Stimulated activated CD4-positive, alpha-beta T cell treated with anti-CD3 and anti-CD28 coated beads, Interleukin-1b, Interleukin-23, amount 100 ng/mL, for 48 hours (primary cell): ENCODE results near the gene SLAMF8.

Experiments
- DNase-seq: peaks from one replicate; pipeline ENCODE4 v3.0.0-alpha.2; 2020

The SLAMF8 gene

DNA sequence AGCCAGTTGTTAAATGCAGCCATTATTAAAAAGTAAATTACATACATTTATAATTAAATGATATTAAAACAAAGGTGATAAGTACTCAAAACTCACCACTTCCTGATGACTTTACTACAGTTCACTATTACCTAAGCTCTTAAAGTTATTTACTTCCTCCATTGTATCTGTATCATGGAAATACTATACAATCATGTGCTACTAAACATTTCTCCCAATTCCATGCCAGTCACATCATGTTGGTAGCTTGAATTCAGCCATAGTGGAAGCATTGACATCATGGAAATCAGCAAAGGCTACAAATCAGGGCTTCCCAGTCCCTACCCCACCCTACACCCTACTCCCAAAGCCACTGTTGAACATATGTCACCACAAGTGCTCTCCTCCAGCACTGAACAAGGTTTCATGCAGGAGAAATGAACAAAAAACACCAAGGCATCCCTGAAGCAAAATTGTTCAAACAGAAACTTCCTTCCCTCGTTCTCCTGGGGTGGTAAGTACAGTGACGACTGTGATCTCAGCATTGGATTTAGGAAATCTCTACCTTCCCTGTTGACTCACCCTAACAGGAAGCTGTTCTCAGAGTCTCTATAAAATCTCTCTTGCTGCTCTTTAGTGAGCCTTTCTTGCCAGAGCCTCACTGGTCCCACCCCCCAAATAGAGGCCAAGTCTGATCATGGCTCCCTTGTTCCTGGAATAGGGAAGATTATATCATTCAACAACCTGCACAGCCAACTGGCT, 23.1 kb downstream of the SLAMF8 start:
- DNase-seq, result no peak

DNA sequence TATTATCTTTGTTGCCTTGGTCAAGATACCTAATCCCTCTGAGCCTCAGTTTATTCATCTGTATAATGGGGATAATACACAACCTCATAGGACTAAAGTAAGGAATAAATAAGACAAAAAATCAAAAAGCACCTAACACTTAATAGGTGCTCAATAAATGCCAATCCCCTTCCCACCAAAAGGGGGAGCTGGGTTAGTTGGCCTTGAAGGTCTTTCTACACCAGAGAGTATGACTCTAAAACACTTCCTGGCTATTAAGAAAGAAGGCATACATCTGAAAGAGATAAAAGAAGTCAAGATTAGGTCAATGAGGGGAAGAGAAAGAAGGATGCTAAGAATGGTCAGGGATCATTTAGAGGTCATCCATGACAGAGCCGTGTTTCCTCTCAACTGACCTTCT, 24.7 kb downstream of the SLAMF8 start:
- no peak for DNase-seq

DNA sequence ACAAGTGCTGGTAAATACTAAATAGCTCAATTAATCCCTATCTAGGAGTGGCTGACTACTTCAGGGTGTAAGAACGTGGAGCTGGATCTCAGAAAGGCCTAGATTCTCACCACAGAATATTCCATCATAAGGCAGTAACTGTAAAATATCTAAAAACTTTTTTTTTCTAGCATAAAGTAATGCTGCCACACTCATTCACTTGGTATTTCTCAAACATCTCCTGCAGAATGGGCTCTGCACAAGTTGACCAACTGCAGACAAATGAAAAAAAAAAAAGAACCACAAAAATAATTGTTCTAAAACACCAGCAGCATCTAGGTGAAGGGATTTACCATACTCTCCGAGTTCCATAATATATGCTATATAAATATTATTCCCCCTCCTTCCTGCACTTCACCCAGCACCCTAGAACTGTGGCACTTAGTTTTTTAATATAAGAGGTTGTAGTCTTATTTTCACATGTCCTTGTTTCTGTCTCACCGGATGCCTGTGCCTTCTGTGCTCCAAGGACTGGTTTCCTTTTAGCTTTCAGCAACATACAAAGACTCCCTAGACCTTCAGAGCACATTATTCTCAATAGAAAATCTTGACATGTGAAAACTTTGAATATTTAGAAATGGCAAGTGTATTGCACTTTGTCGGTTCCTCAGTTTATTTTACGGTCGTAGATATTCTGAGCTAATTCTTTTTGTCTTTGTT, 26.9 kb downstream of the SLAMF8 start:
- no peak for DNase-seq

DNA sequence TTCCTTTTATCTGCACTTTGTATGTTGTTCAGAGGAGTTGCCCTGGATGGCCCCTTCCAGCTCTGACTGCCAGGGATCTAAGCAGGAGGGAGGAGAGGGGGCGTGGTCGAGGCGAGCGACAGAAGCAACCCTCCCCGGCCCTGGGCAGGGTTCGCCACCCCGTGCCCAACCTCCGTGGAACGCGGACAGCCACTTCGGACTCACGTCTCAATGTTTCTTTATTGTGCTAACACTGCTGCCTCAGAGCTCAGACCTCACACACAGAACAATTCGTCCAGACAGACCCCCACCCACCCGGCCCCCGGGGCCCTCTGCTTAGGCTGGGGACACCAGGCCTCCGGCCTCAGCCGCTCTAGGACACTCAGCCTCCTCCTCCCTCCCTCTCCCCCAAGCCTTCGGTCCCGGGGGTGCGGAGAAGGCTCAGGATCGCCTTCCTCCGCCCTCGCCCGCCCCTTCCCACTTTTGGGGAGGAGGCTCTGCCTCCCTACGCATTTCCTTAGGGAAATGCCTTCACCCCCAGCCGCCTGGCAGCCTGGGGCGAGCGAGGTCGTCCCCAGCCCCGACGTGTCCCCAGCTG, 27.5 kb downstream of the SLAMF8 start:
- no peak for DNase-seq

DNA sequence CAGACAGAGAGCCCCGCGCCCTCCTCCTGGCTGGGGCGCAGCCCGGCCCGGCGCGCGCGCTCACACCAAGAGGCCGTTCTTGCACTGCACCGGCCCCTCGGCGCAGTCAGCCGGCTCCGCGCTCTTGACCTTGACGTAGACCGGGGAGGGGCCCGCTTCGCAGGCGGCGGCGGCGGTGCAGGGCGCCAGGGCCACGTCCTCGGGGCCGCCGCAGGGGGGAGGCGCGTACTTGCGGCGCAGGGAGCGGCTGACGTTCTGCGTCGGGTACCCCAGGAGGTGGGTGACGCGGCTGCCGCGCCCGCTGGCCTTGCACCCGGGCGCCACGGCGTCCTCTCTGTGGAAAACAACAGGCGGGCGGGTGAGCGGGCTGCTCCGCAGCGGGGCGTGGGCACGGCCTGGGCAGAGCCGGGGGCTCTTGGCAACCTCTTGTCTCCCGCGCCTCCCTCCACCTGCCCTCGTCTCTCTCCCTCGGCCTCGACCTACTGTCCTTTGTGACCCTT, 28.1 kb downstream of the SLAMF8 start:
- peak; percentile 80 for DNase-seq

DNA sequence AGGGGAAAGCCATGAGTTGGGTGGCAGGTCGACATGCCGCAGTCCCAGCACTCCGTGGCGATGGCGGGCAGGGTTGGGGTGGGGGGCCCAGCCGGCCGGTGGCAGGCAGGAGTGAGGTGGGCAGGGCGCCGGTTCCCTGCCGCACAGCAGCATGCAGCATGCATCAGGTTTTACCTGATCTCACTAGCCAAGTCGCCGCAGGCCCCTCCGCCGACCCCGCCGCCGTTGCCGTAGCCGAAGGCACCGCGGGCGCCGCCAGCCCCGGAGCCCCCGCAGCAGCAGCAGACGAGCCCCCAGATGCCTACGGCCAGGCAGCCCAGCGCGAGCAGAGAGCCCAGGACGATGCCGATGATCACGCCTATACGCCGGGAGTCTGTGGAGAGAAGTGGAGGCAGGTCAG, 29.0 kb downstream of the SLAMF8 start:
- no peak for DNase-seq

DNA sequence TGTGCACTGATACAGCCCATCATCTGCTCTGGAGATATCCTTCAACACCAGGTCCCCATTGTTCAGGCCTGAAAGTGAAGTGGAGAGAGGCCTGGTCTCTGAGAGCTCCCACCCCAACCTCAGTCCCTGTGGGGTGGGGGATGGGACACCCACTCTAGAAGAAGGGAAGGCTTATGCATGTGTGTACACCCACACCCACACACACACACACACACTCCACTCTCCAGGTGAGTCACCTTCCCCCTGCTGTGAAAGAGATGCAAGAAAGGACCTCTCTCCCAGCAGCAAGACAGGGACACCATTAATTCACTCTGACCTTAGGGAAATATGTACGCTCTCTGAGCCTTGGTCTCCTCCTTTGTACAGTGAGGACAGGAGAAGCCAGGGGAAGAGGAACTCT, 29.9 kb downstream of the SLAMF8 start:
- DNase-seq, result no peak

DNA sequence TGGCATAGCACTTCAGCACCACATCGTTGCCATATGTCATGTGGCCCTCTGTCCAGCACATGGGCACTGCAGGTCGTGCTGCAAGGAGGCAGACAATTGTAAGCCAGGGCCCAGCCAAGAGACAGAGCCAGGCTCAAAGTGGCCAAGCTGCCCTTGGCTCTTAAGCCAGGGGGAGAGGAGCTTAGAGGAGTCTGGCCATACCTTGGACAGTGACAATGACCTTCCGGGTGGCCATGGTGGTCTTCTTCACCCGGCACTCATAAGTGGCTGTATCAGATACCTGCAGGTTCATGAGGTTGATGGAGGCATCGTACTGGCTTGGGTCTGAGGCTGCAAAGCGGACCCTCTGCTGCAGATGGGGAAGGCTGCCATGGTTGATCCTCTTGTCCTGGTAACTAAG, 31.2 kb downstream of the SLAMF8 start:
- no peak for DNase-seq

DNA sequence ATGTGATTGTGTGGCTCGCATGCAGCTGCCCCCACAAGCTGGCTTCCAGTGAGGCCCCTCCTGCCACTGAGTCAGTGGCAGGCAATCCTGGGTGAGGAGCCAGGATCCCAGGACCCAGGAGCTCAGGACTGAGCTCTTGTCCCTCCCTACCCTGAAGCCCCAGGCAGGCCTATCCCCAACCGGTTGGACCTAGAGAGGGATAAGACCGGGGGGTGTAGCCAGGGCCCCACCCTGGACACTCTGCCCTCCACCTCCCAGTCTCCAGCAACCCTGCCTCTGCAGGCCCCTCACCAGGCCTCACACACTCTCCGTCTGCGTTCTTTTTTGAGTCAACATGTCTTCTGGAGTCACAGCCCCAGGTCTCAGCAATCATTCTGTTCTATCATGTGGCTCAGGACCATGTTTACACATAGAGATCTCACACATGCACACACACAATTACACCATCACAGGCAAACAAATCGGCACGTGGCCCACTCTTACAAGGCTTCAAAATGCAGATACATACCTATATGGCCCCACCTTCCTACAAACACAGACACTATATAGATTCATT, 33.2 kb downstream of the SLAMF8 start:
- DNase-seq, result no peak

DNA sequence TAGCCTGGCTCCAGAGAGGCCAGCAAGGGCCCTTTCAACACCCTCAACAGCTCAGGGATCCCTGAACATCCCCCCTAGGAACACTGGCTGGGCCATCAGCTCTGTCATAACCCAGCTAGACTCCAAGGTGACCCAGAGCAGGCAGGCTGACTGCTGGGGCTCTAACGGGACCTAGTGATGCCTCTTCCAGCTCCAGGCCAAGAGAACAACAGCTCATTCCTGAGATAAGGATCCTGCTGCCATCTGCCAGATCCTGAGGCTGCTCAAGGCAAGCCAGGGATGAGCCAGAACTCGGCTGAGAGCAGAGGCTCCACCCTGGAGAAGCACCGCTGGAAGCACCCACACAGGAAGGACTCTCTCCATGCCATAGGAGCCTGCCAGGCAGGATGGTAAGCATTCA, 33.8 kb downstream of the SLAMF8 start:
- DNase-seq, result no peak

DNA sequence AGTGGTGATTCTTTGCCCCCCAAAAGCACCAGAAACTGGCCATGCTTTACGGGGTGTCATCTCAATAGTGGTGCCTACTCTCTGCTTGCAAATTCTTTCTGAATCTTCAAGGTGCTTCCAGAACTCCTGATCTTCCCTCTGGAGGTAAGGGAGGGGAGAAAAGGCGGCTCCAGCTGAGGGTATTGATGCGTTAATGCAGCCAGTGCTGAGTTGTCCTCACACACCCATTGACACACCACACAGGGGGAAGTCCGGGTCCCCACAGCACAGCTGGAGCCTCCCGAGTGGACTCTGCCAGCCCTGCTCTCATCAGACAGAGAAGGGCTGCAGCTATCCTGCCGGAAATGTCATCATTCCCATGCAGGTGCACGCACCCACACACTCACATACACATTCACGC, 34.5 kb downstream of the SLAMF8 start:
- no peak for DNase-seq

DNA sequence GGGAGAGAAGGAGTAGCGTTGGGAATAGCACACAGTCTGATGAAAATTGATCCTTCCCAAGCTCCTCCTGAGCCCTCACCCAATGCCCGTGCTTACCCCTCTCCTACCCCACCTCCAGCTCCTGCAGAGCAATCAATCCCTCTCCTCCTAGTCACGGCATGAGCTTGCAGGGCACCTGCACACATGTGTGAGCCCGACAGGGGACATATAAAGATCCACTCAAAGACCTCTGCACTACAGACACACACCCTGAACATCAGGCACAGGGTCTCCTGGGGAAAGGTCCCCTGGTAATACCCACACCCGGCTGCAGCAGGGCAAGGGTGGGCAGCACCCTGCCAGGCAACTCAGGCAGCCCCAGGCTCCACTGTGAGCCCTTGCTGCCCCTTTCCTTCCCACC, 35.4 kb downstream of the SLAMF8 start:
- no peak for DNase-seq

DNA sequence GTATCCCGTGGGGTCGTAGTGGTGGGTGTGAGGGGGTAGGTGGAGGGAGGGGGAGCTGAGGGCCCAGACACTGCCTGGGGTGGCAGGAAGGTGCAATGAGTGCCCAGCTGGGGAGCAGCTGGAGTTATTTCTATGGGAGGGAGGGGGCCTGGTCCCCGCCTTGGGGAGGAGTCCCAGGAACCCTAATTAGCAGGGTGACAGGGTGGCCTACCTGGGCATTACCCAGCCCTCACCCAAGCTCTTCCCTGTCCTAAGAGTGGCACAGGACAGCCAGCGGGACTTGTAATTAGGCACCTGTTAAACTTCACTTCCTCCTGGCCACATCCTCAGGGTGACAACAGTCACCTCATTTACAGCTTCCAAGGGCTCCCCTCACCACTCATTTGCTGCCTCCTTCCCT, 35.9 kb downstream of the SLAMF8 start, which contains the start of gene VSIG8:
VSIG8 (minus strand) TSS at position 101 of the 400 bp plus-strand sequence. CDS start 136 bp downstream, outside the sequence.
- DNase-seq, result no peak

DNA sequence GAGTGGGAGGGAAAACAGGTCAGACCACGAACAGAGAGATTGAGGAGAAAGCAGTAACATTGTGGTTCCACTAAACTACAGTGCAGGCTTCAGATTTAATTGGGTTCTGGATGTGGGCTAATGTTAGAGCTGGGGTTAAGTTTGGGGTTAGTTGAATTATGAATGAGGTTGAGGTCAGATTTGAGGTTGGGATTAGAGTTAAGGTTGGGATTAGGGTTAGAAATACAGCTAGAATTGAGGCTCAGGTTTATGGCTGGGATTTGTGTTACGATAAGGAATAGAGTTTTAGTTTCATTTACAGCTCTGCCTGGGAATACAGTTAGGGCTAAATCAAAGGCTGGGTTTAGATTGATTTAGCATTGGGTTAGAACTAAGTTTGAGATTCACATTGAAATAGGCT, 37.6 kb downstream of the SLAMF8 start:
- no peak for DNase-seq

DNA sequence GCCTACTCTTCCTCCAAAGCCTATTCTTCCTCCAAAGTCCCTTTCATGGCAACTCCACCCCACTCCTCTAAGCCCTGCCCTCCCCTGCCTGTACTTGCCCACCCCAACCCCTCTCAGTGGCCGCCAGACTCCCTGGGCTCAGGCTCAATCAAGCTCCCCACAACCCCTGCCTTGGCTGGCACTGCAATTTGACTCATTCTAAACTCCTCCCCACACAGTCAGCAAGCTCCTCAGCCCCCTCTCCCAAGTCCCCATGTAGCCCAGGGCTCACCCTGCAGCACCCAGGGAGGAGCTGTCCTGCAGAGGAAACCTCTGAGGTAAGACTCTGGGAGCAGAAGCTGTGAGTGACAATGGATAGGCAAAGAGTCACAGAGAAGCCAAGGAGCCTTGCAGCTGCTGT, 39.4 kb downstream of the SLAMF8 start:
- no peak for DNase-seq

DNA sequence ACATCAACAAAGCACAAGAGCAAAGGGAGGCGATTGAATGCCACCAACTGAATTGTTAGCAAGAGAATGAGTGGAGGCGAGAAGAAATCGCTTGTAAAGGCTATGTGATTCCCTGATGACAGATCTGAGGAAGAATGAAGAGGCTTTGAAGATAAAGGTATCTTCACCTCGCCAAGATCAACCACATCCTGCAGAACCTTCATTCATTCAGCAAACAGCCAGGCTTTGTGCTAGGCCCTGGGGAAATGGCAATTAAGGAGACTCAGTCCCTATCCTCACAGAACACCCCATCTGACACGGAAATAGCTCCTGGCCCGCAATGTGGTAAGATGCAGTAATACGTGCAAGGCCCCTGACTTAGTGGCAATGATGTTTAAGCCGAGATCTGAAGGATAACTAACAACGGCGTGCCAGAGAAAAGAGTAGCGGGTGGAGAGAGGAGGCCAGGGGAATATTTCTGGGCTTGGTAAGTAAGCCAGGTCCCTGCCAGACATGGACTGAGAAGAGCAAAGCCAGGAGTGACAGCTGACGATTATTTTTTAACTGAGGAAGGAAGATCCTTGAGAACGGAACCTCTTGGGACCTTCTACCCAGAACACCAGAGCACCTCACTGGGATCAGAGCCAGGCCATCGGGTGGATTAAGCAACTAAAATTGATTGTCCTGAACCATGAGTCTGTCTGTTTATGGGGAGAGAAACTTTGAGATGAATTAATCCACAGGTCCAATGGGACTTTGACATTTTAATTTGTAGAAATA, 40.4 kb downstream of the SLAMF8 start:
- DNase-seq, result no peak

DNA sequence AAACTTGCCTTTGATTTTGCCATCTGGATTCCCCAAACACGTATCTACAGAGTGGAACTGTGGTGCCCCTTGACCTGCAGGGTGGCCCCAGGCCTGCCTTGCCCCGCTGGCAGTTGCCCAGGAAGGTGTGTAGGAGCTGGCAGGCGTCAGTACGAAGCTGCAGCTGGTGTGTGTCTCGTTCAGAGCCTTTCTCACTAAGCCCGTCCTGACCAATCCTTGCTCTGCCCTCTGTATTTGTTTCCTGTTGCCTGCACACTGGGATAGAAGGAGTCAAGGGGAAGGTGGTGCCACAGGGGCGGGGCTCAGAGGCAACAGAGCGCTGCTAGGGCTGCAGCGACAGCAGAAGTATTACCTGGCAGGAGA, 41.0 kb downstream of the SLAMF8 start:
- DNase-seq, result no peak

DNA sequence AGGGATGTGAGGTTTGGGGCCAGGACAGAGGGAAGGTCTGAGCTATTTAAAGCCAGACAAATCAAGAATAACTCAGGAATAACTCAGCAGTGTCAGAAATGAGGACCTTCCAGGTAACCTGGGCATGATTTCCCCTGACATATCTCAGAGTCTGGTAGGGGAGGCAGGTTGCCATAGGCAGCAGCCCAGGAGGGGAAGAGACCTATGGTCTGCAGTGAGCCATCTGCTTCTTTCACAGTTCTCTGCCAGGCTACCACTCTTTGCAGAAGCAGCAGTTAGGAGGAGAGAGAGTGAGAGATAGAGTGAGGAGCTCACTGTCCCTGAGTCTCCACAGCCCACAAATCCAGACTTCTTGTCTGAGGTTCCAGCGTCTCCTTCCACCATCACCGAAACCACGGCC, 42.1 kb downstream of the SLAMF8 start:
- DNase-seq, result no peak

DNA sequence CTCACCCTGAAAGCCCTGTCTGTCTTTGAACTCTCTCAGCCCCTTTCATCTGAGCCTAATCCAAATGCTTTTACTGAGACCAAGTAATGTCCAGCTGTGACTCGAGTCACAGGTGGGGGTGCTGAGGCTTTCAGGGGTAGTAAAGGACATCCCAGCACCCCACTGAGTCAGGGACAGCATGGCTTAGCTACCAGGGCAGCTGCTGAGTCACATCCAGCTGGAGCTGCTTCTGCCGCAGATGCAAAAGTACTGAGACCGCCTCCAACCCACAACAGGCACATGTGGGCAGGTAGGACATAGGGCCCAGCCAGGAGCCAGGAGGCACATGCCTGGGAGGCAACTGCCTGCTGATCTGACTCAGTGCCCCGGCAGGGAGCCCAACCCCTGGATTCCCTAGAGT, 42.5 kb downstream of the SLAMF8 start:
- peak; percentile 32 for DNase-seq

DNA sequence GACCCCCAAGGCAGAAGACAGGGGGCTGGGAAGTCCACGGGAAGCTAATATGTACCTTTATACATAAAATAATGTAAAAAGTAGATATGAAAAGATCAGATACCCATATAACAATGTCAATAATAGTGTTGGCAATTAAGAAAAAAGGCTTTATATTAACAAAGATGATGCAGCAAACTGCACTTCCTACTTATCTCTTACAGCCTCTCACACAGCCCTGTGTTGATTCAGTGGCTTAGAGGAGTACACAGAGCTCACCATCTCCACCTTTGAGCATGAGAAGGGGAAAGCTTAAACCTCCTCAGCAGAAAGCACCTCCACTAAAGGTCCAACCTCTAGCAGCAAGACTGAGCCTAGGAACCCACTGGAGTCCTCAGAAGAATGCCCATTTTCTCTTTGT, 42.9 kb downstream of the SLAMF8 start:
- no peak for DNase-seq

DNA sequence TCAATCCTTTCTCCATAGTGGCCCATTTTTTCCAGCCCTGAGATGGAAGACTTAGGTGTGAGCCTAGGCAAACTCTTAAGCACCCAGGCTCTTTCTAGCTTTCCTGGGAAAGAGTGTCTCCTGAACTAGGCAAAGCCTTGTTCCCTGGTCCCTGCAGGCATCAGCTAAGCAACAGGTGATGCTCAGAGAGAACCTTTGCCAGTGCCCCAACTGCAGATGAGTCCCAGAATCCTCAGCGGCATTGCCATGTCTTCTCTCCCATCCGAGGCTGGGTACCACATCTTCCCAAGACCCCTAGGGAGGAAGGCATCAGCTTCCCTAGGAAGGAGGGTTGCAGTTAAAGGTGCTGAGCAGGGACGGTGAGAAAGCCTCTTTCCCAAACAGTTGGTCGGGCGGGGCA, 44.0 kb downstream of the SLAMF8 start:
- no peak for DNase-seq

DNA sequence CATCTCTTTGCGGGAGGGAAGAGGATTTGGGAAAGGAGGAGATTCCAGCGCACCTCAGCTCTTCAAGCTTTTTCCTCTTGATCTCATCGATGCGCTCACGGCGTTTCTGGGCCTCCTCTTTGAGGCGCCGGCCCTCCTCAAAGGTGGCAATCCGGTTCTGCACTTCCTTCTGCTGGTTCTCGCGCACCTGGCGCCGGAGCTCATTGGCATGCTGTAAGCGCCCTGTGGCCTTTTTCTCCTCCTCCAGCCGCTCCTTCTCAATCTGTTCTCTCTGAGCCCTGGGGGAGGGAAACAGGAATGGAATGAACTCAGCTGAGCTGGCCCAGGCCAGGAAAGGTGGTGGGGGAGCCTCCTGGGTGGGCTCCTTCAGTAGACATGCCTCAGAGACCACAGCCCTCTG, 46.2 kb downstream of the SLAMF8 start:
- no peak for DNase-seq

DNA sequence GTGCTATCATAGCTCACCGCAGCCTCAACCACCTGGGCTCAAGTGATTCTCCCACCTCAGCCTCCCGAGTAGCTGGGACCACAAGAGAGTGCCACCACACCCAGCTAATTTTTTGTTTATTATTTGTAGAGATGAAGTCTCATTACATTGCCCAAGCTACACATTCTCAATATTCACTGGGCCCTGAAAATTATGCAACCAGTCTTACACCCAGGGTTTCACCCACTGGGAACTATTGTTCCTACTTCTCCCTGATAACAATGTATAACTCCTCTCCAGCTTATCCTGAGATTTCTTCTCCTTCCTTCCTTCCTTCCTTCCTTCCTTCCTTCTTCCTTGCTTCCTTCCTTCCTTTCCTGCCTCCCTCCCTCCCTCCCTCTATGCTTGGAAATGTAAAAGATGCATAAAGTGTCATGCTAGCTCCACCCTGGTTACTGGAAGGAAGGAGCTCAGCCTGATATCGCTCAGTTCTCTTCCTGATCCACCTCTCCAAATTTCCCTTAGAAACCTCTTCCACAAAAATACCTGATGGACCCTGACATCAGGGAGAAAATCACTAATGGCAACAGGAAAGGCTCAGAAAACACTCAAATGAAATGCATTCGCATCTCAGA, 47.0 kb downstream of the SLAMF8 start:
- no peak for DNase-seq
